GM12875 (cell line): Measurements from ENCODE around the gene TMEM156.

Experiments
- H3K4me3 ChIP-seq: one replicate; pipeline ENCODE4 v1.5.1; 2011; ENCODE audit warnings: low read depth, low read length, control low read depth
- CTCF ChIP-seq: IDR thresholded peaks from 2 replicates; pipeline ENCODE4 v1.5.1; 2011; ENCODE audit warnings: low read depth, mild to moderate bottlenecking, control low read depth, inconsistent platforms, low read length, moderate library complexity, borderline replicate concordance; ENCODE audit not compliant: insufficient read depth

Gene TMEM156

DNA sequence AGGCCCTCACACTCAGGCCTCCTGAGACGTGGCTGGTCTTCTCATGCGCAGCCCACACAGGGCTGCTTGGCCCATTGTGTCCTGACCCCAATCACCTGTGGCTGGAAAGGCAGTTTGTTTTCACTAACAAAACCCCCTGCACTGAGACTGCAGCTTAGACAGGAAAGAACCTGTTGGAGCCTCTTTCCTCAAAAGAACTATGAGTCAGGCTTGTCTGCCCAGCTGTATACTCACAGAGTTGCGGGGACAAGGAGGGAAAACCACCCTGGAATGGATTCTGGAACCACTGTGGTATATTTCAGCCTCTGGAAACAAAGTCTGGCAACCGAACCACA is 5.2 kb upstream of the TMEM156 start:
- no peak overlapping the region for H3K4me3 ChIP-seq
- no peak for TF ChIP-seq CTCF

DNA sequence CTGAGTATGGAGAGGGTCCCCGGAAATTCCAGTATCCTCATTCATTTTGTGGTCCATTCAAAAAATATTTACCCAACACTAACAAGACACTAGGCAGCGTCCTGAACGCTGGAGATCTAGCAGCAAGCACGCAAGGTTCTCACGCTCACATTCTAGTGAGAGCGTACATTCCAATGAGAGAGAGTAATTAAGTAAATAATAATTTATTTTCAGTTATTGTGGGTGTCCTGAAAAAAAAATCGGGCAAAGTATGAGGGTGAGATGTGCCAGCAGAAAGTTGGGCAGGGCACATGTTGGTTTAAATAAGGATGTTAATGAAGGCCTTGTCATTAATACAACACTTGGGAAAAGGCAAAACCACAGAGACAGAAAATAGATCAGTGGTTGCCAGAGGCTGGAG is 4.0 kb upstream of the TMEM156 start:
- TF ChIP-seq CTCF, result no peak
- no peak overlapping the region for H3K4me3 ChIP-seq

- peak overlapping the region; percentile 38 for H3K4me3 ChIP-seq
Observed at GRCh38 chr4:39031590-39032020, 604 bp downstream of the TMEM156 start.

- H3K4me3 ChIP-seq, result peak overlapping the region; percentile 34
Observed at GRCh38 chr4:39030725-39031124, 1.5 kb downstream of the TMEM156 start.

GRCh38 chr4:39029752-39030694 is 2.2 kb downstream of the TMEM156 start:
- 0 out of 2 replicates have a peak, but pooled peaks have one; percentile 6 for TF ChIP-seq CTCF
- H3K4me3 ChIP-seq, result peak overlapping the region; percentile 13

More at GRCh38 chr4:39030725-39031124, 1.5 kb downstream of the TMEM156 start:
- no peak for TF ChIP-seq CTCF

DNA sequence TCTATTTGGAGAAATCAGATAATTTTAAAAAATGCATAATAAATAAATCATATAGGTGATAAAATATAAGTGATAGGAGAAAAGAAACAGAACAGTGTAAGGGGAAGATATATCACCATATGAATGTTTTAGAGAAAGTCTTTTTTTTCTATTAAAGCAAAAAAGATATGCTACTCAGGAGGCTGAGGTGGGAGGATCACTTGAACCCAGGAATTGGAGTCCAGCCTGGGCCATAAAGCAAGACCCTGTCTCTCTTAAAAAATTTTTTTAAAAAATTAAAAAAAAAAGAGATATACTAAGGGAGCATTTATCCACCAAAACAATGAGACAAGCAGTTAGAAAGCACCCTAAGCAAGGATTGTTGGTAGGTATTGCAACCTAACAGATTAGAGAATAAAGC is 6.1 kb downstream of the TMEM156 start:
- no peak overlapping the region for H3K4me3 ChIP-seq
- no peak for TF ChIP-seq CTCF

DNA sequence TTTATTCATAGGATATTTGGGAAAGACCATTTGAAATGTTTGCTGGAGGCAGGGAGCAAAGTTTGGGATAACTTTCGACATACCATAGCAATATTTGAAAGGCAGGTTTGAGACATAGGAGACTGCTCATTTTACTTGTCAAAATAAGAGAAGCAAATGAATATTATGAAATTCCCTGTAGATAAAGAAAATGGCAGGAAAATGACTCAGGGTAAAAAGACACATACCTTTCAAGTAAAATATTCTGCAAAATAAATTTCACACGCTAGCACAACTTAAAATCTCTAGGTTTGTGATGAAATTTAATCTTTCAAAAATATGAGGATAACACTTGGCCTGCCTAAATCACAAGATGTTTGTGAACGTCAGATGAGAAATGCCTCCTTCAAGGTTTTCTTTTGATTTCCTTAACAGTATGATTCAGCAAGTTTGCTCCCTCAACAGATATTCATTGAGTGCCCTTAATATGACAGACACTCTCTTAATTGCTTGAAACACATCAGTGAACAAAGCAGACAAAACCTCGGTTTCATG is 6.6 kb downstream of the TMEM156 start:
- no peak for TF ChIP-seq CTCF
- no peak overlapping the region for H3K4me3 ChIP-seq
